KOPT-K1 (cell line): ENCODE data around the gene DOCK7.
"Not testable (repeated sequence)": the region's sequence is repeated elsewhere in the genome, so short reads cannot be mapped to it uniquely, and the experiment has no call there.

Experiments
- H3K27ac ChIP-seq: fragments of 200-600 bp; sonication (generic); 2 replicates; pipeline ENCODE4 v1.5.1; 2016; ENCODE audit warnings: antibody characterized with exemption, mild to moderate bottlenecking, low read depth, low read length; ENCODE audit not compliant: poor library complexity, severe bottlenecking
- H3K36me3 ChIP-seq: fragments of 200-600 bp; sonication (generic); 2 replicates; pipeline ENCODE4 v1.5.1; 2017; ENCODE audit warnings: antibody characterized with exemption, mild to moderate bottlenecking, low read length, moderate library complexity; ENCODE audit not compliant: insufficient read depth
- H3K9me3 ChIP-seq: fragments of 200-600 bp; sonication (generic); 2 replicates; pipeline ENCODE4 v1.5.1; 2017; ENCODE audit warnings: antibody characterized with exemption, low read length, mild to moderate bottlenecking; ENCODE audit not compliant: insufficient read depth, poor library complexity, severe bottlenecking

Gene DOCK7

GRCh38 chr1:62599044-62599443 lies 89.1 kb downstream of the DOCK7 start:
- Histone ChIP-seq H3K9me3 (no peaks in the 10 kb centered on the region), H3K27ac (no peak overlapping the region), H3K36me3 (no peaks in the 10 kb centered on the region)

GRCh38 chr1:62597281-62597680 lies 90.9 kb downstream of the DOCK7 start, which contains the start of gene ANGPTL3:
Gene ANGPTL3 (plus strand): TSS chr1:62597520. CDS start chr1:62597567, 47 bp downstream.
- Histone ChIP-seq H3K36me3 (no peaks in the 10 kb centered on the region), H3K27ac (no peak within 1 kb of the TSS), H3K9me3 (no peaks in the 10 kb centered on the region)

- Histone ChIP-seq H3K9me3 (no peaks in the 10 kb centered on the region), H3K27ac (no peak overlapping the region), H3K36me3 (no peaks in the 10 kb centered on the region)
Observed at GRCh38 chr1:62595647-62596046, 92.5 kb downstream of the DOCK7 start.

GRCh38 chr1:62593825-62594394 lies 94.3 kb downstream of the DOCK7 start:
- no peaks in the 10 kb centered on the region for H3K36me3 ChIP-seq

GRCh38 chr1:62590970-62591368 lies 97.2 kb downstream of the DOCK7 start:
- no peaks in the 10 kb centered on the region for H3K36me3 ChIP-seq
- no peak overlapping the region for H3K27ac ChIP-seq
- H3K9me3 ChIP-seq, result no peaks in the 10 kb centered on the region

More at GRCh38 chr1:62593825-62594394, 94.3 kb downstream of the DOCK7 start:
- Histone ChIP-seq H3K27ac (no peak overlapping the region), H3K9me3 (no peaks in the 10 kb centered on the region)

- Histone ChIP-seq H3K27ac (no peak overlapping the region), H3K9me3 (no peaks in the 10 kb centered on the region), H3K36me3 (no peaks in the 10 kb centered on the region)
Observed at GRCh38 chr1:62590255-62590969, 97.8 kb downstream of the DOCK7 start.

GRCh38 chr1:62589321-62589720 lies 98.9 kb downstream of the DOCK7 start:
- H3K36me3 ChIP-seq, result no peaks in the 10 kb centered on the region
- no peak overlapping the region for H3K27ac ChIP-seq
- H3K9me3 ChIP-seq, result no peaks in the 10 kb centered on the region

GRCh38 chr1:62588000-62588399 lies 100.2 kb downstream of the DOCK7 start:
- Histone ChIP-seq H3K36me3 (no peaks in the 10 kb centered on the region), H3K27ac (no peak overlapping the region), H3K9me3 (no peaks in the 10 kb centered on the region)

GRCh38 chr1:62585469-62586155 lies 102.6 kb downstream of the DOCK7 start:
- Histone ChIP-seq H3K36me3 (no peaks in the 10 kb centered on the region), H3K9me3 (no peaks in the 10 kb centered on the region), H3K27ac (no peak overlapping the region)

GRCh38 chr1:62573675-62574074 lies 114.5 kb downstream of the DOCK7 start:
- Histone ChIP-seq H3K27ac (no peak overlapping the region), H3K36me3 (no peaks in the 10 kb centered on the region)

GRCh38 chr1:62572476-62572875 lies 115.7 kb downstream of the DOCK7 start:
- no peaks in the 10 kb centered on the region for H3K9me3 ChIP-seq
- H3K27ac ChIP-seq, result no peak overlapping the region
- H3K36me3 ChIP-seq, result no peaks in the 10 kb centered on the region

More at GRCh38 chr1:62573675-62574074, 114.5 kb downstream of the DOCK7 start:
- H3K9me3 ChIP-seq, result no peaks in the 10 kb centered on the region

- H3K27ac ChIP-seq, H3K36me3 ChIP-seq, H3K9me3 ChIP-seq: not testable (repeated sequence)
Observed at GRCh38 chr1:62571517-62571916, 116.7 kb downstream of the DOCK7 start.

- not testable (repeated sequence) for H3K36me3 ChIP-seq, H3K27ac ChIP-seq, H3K9me3 ChIP-seq
Observed at GRCh38 chr1:62567926-62568325, 120.3 kb downstream of the DOCK7 start.

- H3K36me3 ChIP-seq, H3K9me3 ChIP-seq, H3K27ac ChIP-seq: not testable (repeated sequence)
Observed at GRCh38 chr1:62567182-62567581, 121.0 kb downstream of the DOCK7 start.

- Histone ChIP-seq H3K27ac (no peak overlapping the region), H3K9me3 (no peaks in the 10 kb centered on the region), H3K36me3 (no peaks in the 10 kb centered on the region; the same call in 1 of the 2 replicates)
Observed at GRCh38 chr1:62561306-62561705, 126.9 kb downstream of the DOCK7 start.
